HFF-Myc (cell line): ENCODE data around the gene RGS10.
"Not testable (repeated sequence)": the region's sequence is repeated elsewhere in the genome, so short reads cannot be mapped to it uniquely, and the experiment has no call there.

ENCODE experiments used
- DNase-seq: peaks from one replicate; pipeline ENCODE4 v3.0.0-alpha.2; 2011; ENCODE audit warnings: low read depth; ENCODE audit errors: extremely low read depth
- H3K4me3 ChIP-seq: replicated peaks from 2 replicates; pipeline ENCODE4 v1.5.1; 2011; ENCODE audit warnings: low read depth, mild to moderate bottlenecking, control low read depth, low read length
- CTCF ChIP-seq: IDR thresholded peaks from 2 replicates; pipeline ENCODE4 v1.5.1; 2012; ENCODE audit warnings: mild to moderate bottlenecking, low read depth, low read length, control low read depth; ENCODE audit errors: missing control alignments

Gene RGS10

GRCh38 chr10:119469325-119469707 lies 73.2 kb downstream of the RGS10 start:
- DNase-seq: no peak
- H3K4me3 ChIP-seq: no peak overlapping the region
- TF ChIP-seq CTCF: no peak

- H3K4me3 ChIP-seq: no peak overlapping the region
- no peak for TF ChIP-seq CTCF
- no peak for DNase-seq
Observed at GRCh38 chr10:119468542-119469324, 73.8 kb downstream of the RGS10 start.

GRCh38 chr10:119466655-119467054 lies 75.9 kb downstream of the RGS10 start:
- no peak overlapping the region for H3K4me3 ChIP-seq
- TF ChIP-seq CTCF: no peak
- DNase-seq: no peak

- H3K4me3 ChIP-seq: no peak overlapping the region
- no peak for DNase-seq
- no peak for TF ChIP-seq CTCF
Observed at GRCh38 chr10:119466076-119466475, 76.4 kb downstream of the RGS10 start.

- no peak overlapping the region for H3K4me3 ChIP-seq
- no peak for DNase-seq
- TF ChIP-seq CTCF: no peak
Observed at GRCh38 chr10:119465085-119465484, 77.4 kb downstream of the RGS10 start.

GRCh38 chr10:119463195-119463594 lies 79.3 kb downstream of the RGS10 start:
- not testable (repeated sequence) for H3K4me3 ChIP-seq, DNase-seq

- no peak for TF ChIP-seq CTCF
- no peak for DNase-seq
Observed at GRCh38 chr10:119462773-119463172, 79.7 kb downstream of the RGS10 start.

More at GRCh38 chr10:119462773-119463172, 79.7 kb downstream of the RGS10 start:
- H3K4me3 ChIP-seq: no peak overlapping the region
